WTC11 (cell line): ENCODE measurements around the gene RASSF8. TPM values are rescaled to one million over a fixed set of nuclear protein-coding genes. Genes with fewer than 3 reads are reported as not detected.

ENCODE experiments used
- ATAC-seq: fragments of 200-7000 bp; cut with Tn5 transposase; 2 replicates; pipeline ENCODE4 v1.10.0; 2021; ENCODE audit warnings: mild to moderate bottlenecking, moderate library complexity
- CTCF ChIA-PET: fragments of 300-600 bp; sonication (Branson Sonifier 250); formaldehyde crosslinking; loops from one replicate; lab custom pipeline; 2021; ENCODE audit warnings: antibody characterized with exemption; lab: Charles Lee
- POLR2A ChIA-PET: fragments of 350-600 bp; sonication (Branson Sonifier 250); formaldehyde crosslinking; loops from one replicate; lab custom pipeline; 2021; ENCODE audit warnings: antibody characterized with exemption; lab: Charles Lee
- DNase-seq: peaks from one replicate; pipeline ENCODE4 v3.0.0; 2021; ENCODE audit warnings: low spot score
- H3K27ac Mint-ChIP-seq: 2 replicates; pipeline ENCODE4 v1.8.0; 2021; ENCODE audit warnings: mixed read lengths
- H3K27me3 Mint-ChIP-seq: 2 replicates; pipeline ENCODE4 v1.8.0; 2021; ENCODE audit warnings: low read depth, mild to moderate bottlenecking, moderate library complexity, mixed read lengths
- H3K36me3 Mint-ChIP-seq: 2 replicates; pipeline ENCODE4 v1.8.0; 2021; ENCODE audit warnings: mixed read lengths
- H3K4me1 Mint-ChIP-seq: 2 replicates; pipeline ENCODE4 v1.8.0; 2022; ENCODE audit warnings: mixed read lengths
- H3K4me3 Mint-ChIP-seq: 2 replicates; pipeline ENCODE4 v1.8.0; 2021; ENCODE audit warnings: mild to moderate bottlenecking, moderate library complexity, mixed read lengths
- H3K9me3 Mint-ChIP-seq: 2 replicates; pipeline ENCODE4 v1.8.0; 2021; ENCODE audit warnings: mixed read lengths
- ARID4B ChIP-seq: sonication (generic); formaldehyde crosslinking; IDR thresholded peaks from 2 replicates; pipeline ENCODE4 v1.8.0; 2023; ENCODE audit warnings: missing genetic modification reagents, mild to moderate bottlenecking, borderline replicate concordance
- ATF1 ChIP-seq: sonication (generic); formaldehyde crosslinking; IDR thresholded peaks from 2 replicates; pipeline ENCODE4 v1.8.1; 2023; ENCODE audit warnings: mild to moderate bottlenecking, moderate library complexity, missing genetic modification reagents
- ATF3 ChIP-seq: sonication (generic); formaldehyde crosslinking; conservative IDR thresholded peaks from 2 replicates; pipeline ENCODE4 v1.8.1; 2022; ENCODE audit warnings: mild to moderate bottlenecking, missing genetic modification reagents
- CBFB ChIP-seq: sonication (generic); formaldehyde crosslinking; IDR thresholded peaks from 2 replicates; pipeline ENCODE4 v1.8.1; 2022; ENCODE audit warnings: mild to moderate bottlenecking, low read depth, missing genetic modification reagents
- CDX4 ChIP-seq: fragments of 250-450 bp; sonication (Bioruptor Pico); IDR thresholded peaks from 2 replicates; pipeline ENCODE4 v1.9.0; 2021; ENCODE audit warnings: moderate library complexity, mild to moderate bottlenecking, inconsistent platforms, borderline replicate concordance
- E2F4 ChIP-seq: sonication (generic); formaldehyde crosslinking; IDR thresholded peaks from 2 replicates; pipeline ENCODE4 v1.8.1; 2022; ENCODE audit warnings: low read depth, mild to moderate bottlenecking, moderate library complexity, missing genetic modification reagents, borderline replicate concordance
- E2F5 ChIP-seq: sonication (generic); formaldehyde crosslinking; IDR thresholded peaks from 2 replicates; pipeline ENCODE4 v1.8.1; 2022; ENCODE audit warnings: mild to moderate bottlenecking, moderate library complexity, missing genetic modification reagents
- EMX1 ChIP-seq: fragments of 250-450 bp; sonication (Bioruptor Pico); IDR thresholded peaks from 2 replicates; pipeline ENCODE4 v1.8.0; 2021; ENCODE audit warnings: mild to moderate bottlenecking
- FOXP4 ChIP-seq: sonication (generic); formaldehyde crosslinking; IDR thresholded peaks from 2 replicates; pipeline ENCODE4 v1.8.0; 2022; ENCODE audit warnings: mild to moderate bottlenecking, missing genetic modification reagents
- GTF2I ChIP-seq: fragments of 250-450 bp; sonication (Bioruptor Pico); conservative IDR thresholded peaks from 2 replicates; pipeline ENCODE4 v1.4.0; 2021; ENCODE audit warnings: mild to moderate bottlenecking
- IRF2 ChIP-seq: sonication (generic); formaldehyde crosslinking; IDR thresholded peaks from 2 replicates; pipeline ENCODE4 v1.8.0; 2022; ENCODE audit warnings: low read depth, missing genetic modification reagents, borderline replicate concordance
- KAT7 ChIP-seq: sonication (generic); formaldehyde crosslinking; IDR thresholded peaks from 2 replicates; pipeline ENCODE4 v1.8.1; 2023; ENCODE audit warnings: missing genetic modification reagents, mild to moderate bottlenecking, borderline replicate concordance
- NFATC4 ChIP-seq: fragments of 250-450 bp; sonication (Bioruptor Pico); IDR thresholded peaks from 2 replicates; pipeline ENCODE4 v1.9.0; 2021; ENCODE audit warnings: mild to moderate bottlenecking
- NFE2L1 ChIP-seq: sonication (generic); formaldehyde crosslinking; IDR thresholded peaks from 2 replicates; pipeline ENCODE4 v1.8.1; 2023; ENCODE audit warnings: missing genetic modification reagents
- NR1H2 ChIP-seq: sonication (generic); formaldehyde crosslinking; IDR thresholded peaks from 2 replicates; pipeline ENCODE4 v1.9.0; 2021; ENCODE audit warnings: mild to moderate bottlenecking, moderate library complexity, missing genetic modification reagents
- NR3C1 ChIP-seq: sonication (generic); formaldehyde crosslinking; conservative IDR thresholded peaks from 2 replicates; pipeline ENCODE4 v1.8.1; 2023; ENCODE audit warnings: low read depth, mild to moderate bottlenecking, missing genetic modification reagents
- RELA ChIP-seq: sonication (generic); formaldehyde crosslinking; IDR thresholded peaks from 2 replicates; pipeline ENCODE4 v1.8.1; 2022; ENCODE audit warnings: missing genetic modification reagents, mild to moderate bottlenecking, borderline replicate concordance
- TCF7 ChIP-seq: sonication (generic); formaldehyde crosslinking; IDR thresholded peaks from 2 replicates; pipeline ENCODE4 v1.8.0; 2022; ENCODE audit warnings: mild to moderate bottlenecking, low read depth, missing genetic modification reagents, moderate library complexity
- ZBTB43 ChIP-seq: sonication (generic); formaldehyde crosslinking; IDR thresholded peaks from 2 replicates; pipeline ENCODE4 v1.8.1; 2023; ENCODE audit warnings: mild to moderate bottlenecking, missing genetic modification reagents
- ZNF121 ChIP-seq: sonication (generic); formaldehyde crosslinking; IDR thresholded peaks from 2 replicates; pipeline ENCODE4 v1.8.0; 2023; ENCODE audit warnings: missing genetic modification reagents
- ZNF138 ChIP-seq: sonication (generic); formaldehyde crosslinking; conservative IDR thresholded peaks from 2 replicates; pipeline ENCODE4 v1.8.1; 2022; ENCODE audit warnings: mild to moderate bottlenecking, moderate library complexity, missing genetic modification reagents
- ZNF317 ChIP-seq: sonication (generic); formaldehyde crosslinking; IDR thresholded peaks from 2 replicates; pipeline ENCODE4 v1.8.1; 2023; ENCODE audit warnings: low read depth, mild to moderate bottlenecking, moderate library complexity, missing genetic modification reagents, borderline replicate concordance
- ZNF425 ChIP-seq: fragments of 250-450 bp; sonication (Bioruptor Pico); conservative IDR thresholded peaks from 2 replicates; pipeline ENCODE4 v1.9.0; 2021; ENCODE audit warnings: mild to moderate bottlenecking
- total RNA-seq: library from RNA; stranded (reverse); gene quantifications from 3 replicates; pipeline ENCODE4 v1.2.3, GENCODE V29; 2021

Gene RASSF8
- total RNA-seq, 1 experiment from 2014 or later = 48.6 TPM

GRCh38 chr12:25983625-25984024 is 25.1 kb downstream of the RASSF8 start:
- no peak overlapping the region for H3K4me3 Mint-ChIP-seq
- no peak for TF ChIP-seq NR3C1 (CRISPR knock-in tag)
- TF ChIP-seq CDX4 (CRISPR knock-in tag) = no peak
- TF ChIP-seq ZBTB43 (CRISPR knock-in tag) = no peak
- no peak for TF ChIP-seq ZNF317 (CRISPR knock-in tag)
- no peak for TF ChIP-seq NR1H2 (CRISPR knock-in tag)
- TF ChIP-seq TCF7 (CRISPR knock-in tag) = no peak
- no peak for TF ChIP-seq RELA
- TF ChIP-seq E2F5 = no peak
- no peak for TF ChIP-seq NFE2L1 (CRISPR knock-in tag)
- TF ChIP-seq NFATC4 = no peak
- no peak for TF ChIP-seq IRF2 (CRISPR knock-in tag)
- TF ChIP-seq FOXP4 (CRISPR knock-in tag) = no peak
- no peak for TF ChIP-seq GTF2I (CRISPR knock-in tag)
- H3K4me1 Mint-ChIP-seq = peaks cover 53% of the 10 kb centered on the region
- ChIA-PET CTCF (no interaction called here), POLR2A (interaction anchor here (0.6 kb wide), 1 partner anchor 353 kb away, joined by 5 read pairs; no protein-coding TSS in a partner anchor)
- no peaks in the 10 kb centered on the region for H3K9me3 Mint-ChIP-seq
- H3K27me3 Mint-ChIP-seq = no peaks in the 10 kb centered on the region
- H3K27ac Mint-ChIP-seq = no peak overlapping the region
- no peaks in the 10 kb centered on the region for H3K36me3 Mint-ChIP-seq
- DNase-seq = no peak
- ATAC-seq = no peak

- no peak for ATAC-seq
- TF ChIP-seq ZNF138 (CRISPR knock-in tag) = no peak
- no peak for TF ChIP-seq ZNF425 (CRISPR knock-in tag)
- TF ChIP-seq ATF1 (CRISPR knock-in tag) = no peak
- no peak for TF ChIP-seq ATF3
- no peak for TF ChIP-seq ARID4B (CRISPR knock-in tag)
- TF ChIP-seq E2F4 = no peak
- no peak for TF ChIP-seq CBFB
- no peak for TF ChIP-seq EMX1 (CRISPR knock-in tag)
- TF ChIP-seq ZNF121 = no peak
- TF ChIP-seq KAT7 = no peak
- no peak for TF ChIP-seq ZNF317 (CRISPR knock-in tag)
Measured at GRCh38 chr12:25984759-25985158, 26.3 kb downstream of the RASSF8 start.

More at GRCh38 chr12:25984759-25985158, 26.3 kb downstream of the RASSF8 start:
- Mint-ChIP-seq H3K9me3 (no peaks in the 10 kb centered on the region), H3K4me1 (peaks cover 54% of the 10 kb centered on the region), H3K27ac (0 out of 2 replicates have a peak overlapping the region, but pooled peaks have one; percentile 48), H3K36me3 (no peaks in the 10 kb centered on the region), H3K27me3 (no peaks in the 10 kb centered on the region), H3K4me3 (no peak overlapping the region)
- ChIA-PET POLR2A (interaction anchor here (0.6 kb wide), 2 partner anchors 145 to 754 kb away, joined by 3 to 11 read pairs; no protein-coding TSS in a partner anchor), CTCF (no interaction called here)
- DNase-seq = no peak
